ENCODE measurements around the gene NRAP.

- TF ChIP-seq POLR2AphosphoS5 (IDR thresholded peaks at IDR 0.05; ENCODE audit: low read depth, low read length) (no peak), CTCF (IDR thresholded peaks at IDR 0.05) (no peak), SIN3A (IDR thresholded peaks at IDR 0.05; ENCODE audit: borderline replicate concordance, insufficient read depth, low read depth, low read length) (no peak), REST (IDR thresholded peaks at IDR 0.05; ENCODE audit: insufficient read depth in 1 of 2, low read depth in 2 of 2, low read length in 1 of 2) (no peak)
Observed at GRCh38 chr10:113561214-113561613, 102.6 kb downstream of the NRAP start.

All from Panc1 (cell line).